ENCODE data around the gene PPM1M. TPM values are rescaled to one million over a fixed set of nuclear protein-coding genes. Genes with fewer than 3 reads are reported as not detected.

The PPM1M gene
- total RNA-seq, 1 donor from 2014 or later, result 8.9 TPM

GRCh38 chr3:52211268-52211891 lies 34.2 kb upstream of the PPM1M start:
- no peak for DNase-seq (ENCODE audit: low spot score)
- intact Hi-C loops (cut with DNase I), result loop anchor here (10.0 kb wide), 1 partner anchor 207 kb away; no protein-coding TSS in a partner anchor

- no peak for DNase-seq (ENCODE audit: low spot score)
- intact Hi-C loops (cut with DNase I), result loop anchor here (10.0 kb wide), 1 partner anchor 208 kb away; no protein-coding TSS in a partner anchor
These were observed 32.6 kb upstream of the PPM1M start for GRCh38 chr3:52213005-52213404.

GRCh38 chr3:52213901-52214300 lies 31.7 kb upstream of the PPM1M start:
- no peak for DNase-seq (ENCODE audit: low spot score)
- intact Hi-C loops (cut with DNase I), result loop anchor here (10.0 kb wide), 1 partner anchor 209 kb away; no protein-coding TSS in a partner anchor

GRCh38 chr3:52215351-52215750 lies 30.2 kb upstream of the PPM1M start:
- intact Hi-C loops (cut with DNase I), result loop anchor here (10.0 kb wide), 1 partner anchor 211 kb away; no protein-coding TSS in a partner anchor
- no peak for DNase-seq (ENCODE audit: low spot score)

GRCh38 chr3:52216585-52217408 lies 28.8 kb upstream of the PPM1M start:
- no peak for DNase-seq (ENCODE audit: low spot score)
- intact Hi-C loops (cut with DNase I), result loop anchor here (10.0 kb wide), 1 partner anchor 212 kb away; no protein-coding TSS in a partner anchor

GRCh38 chr3:52217409-52217805 lies 28.2 kb upstream of the PPM1M start:
- no peak for DNase-seq (ENCODE audit: low spot score)
- intact Hi-C loops (cut with DNase I), result loop anchor here (10.0 kb wide), 1 partner anchor 213 kb away; no protein-coding TSS in a partner anchor

- DNase-seq (ENCODE audit: low spot score), result no peak
- intact Hi-C loops (cut with DNase I), result loop anchor here (10.0 kb wide), 1 partner anchor 213 kb away; no protein-coding TSS in a partner anchor
These were observed 27.5 kb upstream of the PPM1M start for GRCh38 chr3:52218026-52218425.

GRCh38 chr3:52218454-52218853 lies 27.1 kb upstream of the PPM1M start:
- intact Hi-C loops (cut with DNase I), result loop anchor here (10.0 kb wide), 1 partner anchor 214 kb away; no protein-coding TSS in a partner anchor
- no peak for DNase-seq (ENCODE audit: low spot score)

GRCh38 chr3:52218937-52219650 lies 26.5 kb upstream of the PPM1M start:
- DNase-seq (ENCODE audit: low spot score), result no peak
- intact Hi-C loops (cut with DNase I), result loop anchor here (10.0 kb wide), 1 partner anchor 214 kb away; no protein-coding TSS in a partner anchor

- intact Hi-C loops (cut with DNase I), result no loop called here
- peak; percentile 94 for DNase-seq (ENCODE audit: low spot score)
These were observed 25.1 kb upstream of the PPM1M start for GRCh38 chr3:52220380-52221026.

- no peak for DNase-seq (ENCODE audit: low spot score)
- intact Hi-C loops (cut with DNase I), result no loop called here
These were observed 24.4 kb upstream of the PPM1M start for GRCh38 chr3:52221141-52221562.

- no peak for DNase-seq (ENCODE audit: low spot score)
- intact Hi-C loops (cut with DNase I), result no loop called here
These were observed 23.8 kb upstream of the PPM1M start for GRCh38 chr3:52221563-52222318.

- intact Hi-C loops (cut with DNase I), result no loop called here
- DNase-seq (ENCODE audit: low spot score), result peak; percentile 66
These were observed 23.0 kb upstream of the PPM1M start for GRCh38 chr3:52222319-52223221.

- intact Hi-C loops (cut with DNase I), result no loop called here
- DNase-seq (ENCODE audit: low spot score), result peak; percentile 66
These were observed 21.8 kb upstream of the PPM1M start for GRCh38 chr3:52223449-52224408.

GRCh38 chr3:52225452-52226228 lies 19.9 kb upstream of the PPM1M start, which contains the start of gene TLR9:
Gene TLR9, minus strand, starts transcription at chr3:52225645. Its CDS starts 116 bp downstream, at chr3:52225529.
- DNase-seq (ENCODE audit: low spot score), result peak; percentile 73
- intact Hi-C loops (cut with DNase I), result loop anchor here (5.0 kb wide), 1 partner anchor 222 kb away; the partner anchor contains the start of gene SEMA3G

Measured in cardiac septum (tissue), 1 donor.